Liver (tissue), 9 donors: Measurements from ENCODE around the gene OBP2B. TPM values are rescaled to one million over a fixed set of nuclear protein-coding genes. Genes with fewer than 3 reads are reported as not detected.

Experiments
- DNase-seq: peaks from one replicate; pipeline ENCODE4 v3.0.0-alpha.2; 2017; ENCODE audit warnings: low spot score
- H3K27ac ChIP-seq, 2 donors: one replicate each; pipeline ENCODE4 v1.7.0; 2013; ENCODE audit warnings: inconsistent platforms in 2 of 2, low read length in 2 of 2, control low read depth in 1 of 2, low read depth in 1 of 2, mild to moderate bottlenecking in 1 of 2
- H3K27me3 ChIP-seq, 4 donors: one replicate each; pipeline versions ENCODE4 v1.6.1 to v1.7.0; 2013; ENCODE audit warnings: low read length in 3 of 4, inconsistent platforms in 1 of 4, mild to moderate bottlenecking in 1 of 4, moderate library complexity in 1 of 4; ENCODE audit not compliant: control insufficient read depth in 4 of 4, insufficient read depth in 4 of 4
- H3K36me3 ChIP-seq, 4 donors: one replicate each; pipeline versions ENCODE4 v1.6.1 to v1.7.0; 2013; ENCODE audit warnings: low read length in 3 of 4, mild to moderate bottlenecking in 3 of 4, low read depth in 1 of 4, moderate library complexity in 1 of 4; ENCODE audit not compliant: control insufficient read depth in 4 of 4, insufficient read depth in 3 of 4
- H3K4me1 ChIP-seq, 4 donors: one replicate each; pipeline versions ENCODE4 v1.6.1 to v1.7.0; 2013; ENCODE audit warnings: low read length in 3 of 4, mild to moderate bottlenecking in 3 of 4, moderate library complexity in 1 of 4; ENCODE audit not compliant: control insufficient read depth in 4 of 4, insufficient read depth in 4 of 4
- H3K4me3 ChIP-seq, 3 donors: one replicate each; pipeline versions ENCODE4 v1.6.1 to v1.7.0; 2013; ENCODE audit warnings: low read length in 3 of 3, control low read depth in 1 of 3, low read depth in 1 of 3, mild to moderate bottlenecking in 1 of 3
- H3K9ac ChIP-seq, 2 donors: one replicate each; pipeline ENCODE4 v1.7.0; 2013; ENCODE audit warnings: low read length in 2 of 2, mild to moderate bottlenecking in 2 of 2, moderate library complexity in 2 of 2, control low read depth in 1 of 2, low read depth in 1 of 2
- H3K9me3 ChIP-seq, 4 donors: one replicate each; pipeline versions ENCODE4 v1.6.1 to v1.7.0; 2013; ENCODE audit warnings: low read length in 3 of 4; ENCODE audit not compliant: control insufficient read depth in 4 of 4
- EGR1 ChIP-seq, 2 donors: IDR thresholded peaks; 2 replicates each; pipeline ENCODE4 v1.6.1; 2016 to 2018; ENCODE audit warnings: antibody characterized with exemption in 2 of 2, low read depth in 2 of 2
- FOXA1 ChIP-seq: IDR thresholded peaks from 2 replicates; pipeline ENCODE4 v1.6.1; 2016; ENCODE audit warnings: antibody characterized with exemption
- FOXA2 ChIP-seq: IDR thresholded peaks from 2 replicates; pipeline ENCODE4 v1.6.1; 2016; ENCODE audit warnings: antibody characterized with exemption
- GABPA ChIP-seq, 2 donors: IDR thresholded peaks in 1 of 2; conservative IDR thresholded peaks in 1 of 2; 2 replicates each; pipeline ENCODE4 v1.6.1; 2016; ENCODE audit warnings: antibody characterized with exemption in 2 of 2, mild to moderate bottlenecking in 1 of 2, moderate library complexity in 1 of 2
- HNF4A ChIP-seq, 2 donors: conservative IDR thresholded peaks; 2 replicates each; pipeline ENCODE4 v1.6.1; 2016; ENCODE audit warnings: antibody characterized with exemption in 2 of 2, mild to moderate bottlenecking in 2 of 2
- JUND ChIP-seq, 2 donors: IDR thresholded peaks; 2 replicates each; pipeline ENCODE4 v1.6.1; 2016; ENCODE audit warnings: antibody characterized with exemption in 2 of 2
- NR2F2 ChIP-seq: IDR thresholded peaks from 2 replicates; pipeline ENCODE4 v1.6.1; 2016; ENCODE audit warnings: antibody characterized with exemption
- RAD21 ChIP-seq, 2 donors: IDR thresholded peaks; 2 replicates each; pipeline ENCODE4 v1.6.1; 2016; ENCODE audit warnings: antibody characterized with exemption in 2 of 2, mild to moderate bottlenecking in 2 of 2
- RXRA ChIP-seq, 2 donors: IDR thresholded peaks; 2 replicates each; pipeline ENCODE4 v1.6.1; 2017 to 2018; ENCODE audit warnings: antibody characterized with exemption in 2 of 2, mild to moderate bottlenecking in 1 of 2
- SP1 ChIP-seq: IDR thresholded peaks from 2 replicates; pipeline ENCODE4 v1.6.1; 2018; ENCODE audit warnings: antibody characterized with exemption, mild to moderate bottlenecking
- TAF1 ChIP-seq: conservative IDR thresholded peaks from 2 replicates; pipeline ENCODE4 v1.6.1; 2016; ENCODE audit warnings: antibody characterized with exemption, mild to moderate bottlenecking
- YY1 ChIP-seq: IDR thresholded peaks from 2 replicates; pipeline ENCODE4 v1.6.1; 2016; ENCODE audit warnings: antibody characterized with exemption, mild to moderate bottlenecking
- WGBS: extraction: QIAGEN DNeasy Blood & Tissue Kit; methylation state at CpG from one replicate; pipeline ENCODE4 v1.1.7; 2013; 5-methylcytosine and 5-hydroxymethylcytosine counted together
- polyA plus RNA-seq, 2 donors: library from polyadenylated mRNA; stranded (reverse) in 1 of 2; unstranded in 1 of 2; fragments of 200-250 nt in 1 of 2; fragments of >200 nt in 1 of 2; fragmentation: Nextera tagmentation in 1 of 2; extraction: Ambion mirVana in 1 of 2; gene quantifications; one replicate each; pipeline versions ENCODE4 v1.2.1 to v1.2.3, GENCODE V29; 2013 to 2015
- total RNA-seq, 2 donors: library from RNA; depleted of rRNA; stranded (reverse); fragments of >200 nt; gene quantifications; one replicate each; pipeline ENCODE4 v1.2.3, GENCODE V29; 2014
- TF ChIP-seq, protein P1 (sequence below): IDR thresholded peaks from 2 replicates; pipeline ENCODE4 v1.6.1; 2016; ENCODE audit warnings: antibody characterized with exemption, mild to moderate bottlenecking
- TF ChIP-seq, protein P2 (sequence below): fragments of 150-350 bp; IDR thresholded peaks from 2 replicates; pipeline ENCODE4 v1.5.1; 2017; ENCODE audit warnings: improper control_type of control experiment, low read depth, low read length; ENCODE audit not compliant: missing input control
- TF ChIP-seq, protein P3 (sequence below): IDR thresholded peaks from 2 replicates; pipeline ENCODE4 v1.6.1; 2016; ENCODE audit warnings: antibody characterized with exemption
- TF ChIP-seq, protein P4 (sequence below): IDR thresholded peaks from 2 replicates; pipeline ENCODE4 v1.6.1; 2016; ENCODE audit warnings: antibody characterized with exemption
- donor health status: healthy.
- donor health status: healthy.
- donor health status: healthy.
- donor health status: healthy.
- donor health status: healthy.

Gene OBP2B
- total and polyA plus RNA-seq, 4 donors, result not detected

DNA sequence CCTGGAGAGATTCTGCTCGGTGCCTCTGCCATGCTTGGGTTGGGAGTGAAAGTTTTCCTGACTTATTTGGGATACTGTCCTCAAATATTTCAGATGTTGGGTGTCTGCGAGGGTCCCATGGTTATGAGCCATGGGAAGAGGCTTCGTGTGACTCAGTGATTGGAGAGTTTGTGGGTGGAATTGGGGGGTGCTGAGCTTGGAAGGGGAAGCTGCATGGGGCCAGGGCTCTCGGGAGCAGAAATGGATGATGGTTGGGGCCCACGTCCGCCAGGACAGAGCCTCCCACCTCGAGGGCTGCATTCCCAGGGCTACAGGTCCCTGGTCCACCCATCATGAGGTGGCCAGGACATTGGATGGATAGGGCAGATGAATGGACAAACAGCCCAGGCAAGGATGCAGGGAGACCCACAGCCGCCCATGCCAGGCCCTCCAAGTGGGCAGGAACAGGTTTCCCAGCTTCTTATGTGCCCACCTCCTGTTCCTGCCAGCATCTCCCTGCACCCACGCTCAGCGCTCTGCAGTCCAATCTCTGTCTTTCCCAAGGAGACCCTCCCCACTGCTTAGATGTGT, 5.5 kb downstream of the OBP2B start:
- no peaks in the 10 kb centered on the region for H3K4me1 ChIP-seq
- H3K9me3 ChIP-seq, result no peaks in the 10 kb centered on the region
- no peak overlapping the region for H3K4me3 ChIP-seq
- WGBS, result 76% methylated on average over 10 of the region's 10 CpGs
- DNase-seq, result no peak
- no peaks in the 10 kb centered on the region for H3K36me3 ChIP-seq
- no peak overlapping the region for H3K9ac ChIP-seq
- no peaks in the 10 kb centered on the region for H3K27me3 ChIP-seq
- TF ChIP-seq HNF4A (conservative IDR thresholded peaks at IDR 0.05) (no peak), NR2F2 (no peak), FOXA1 (no peak), FOXA2 (no peak)
- TF ChIP-seq, protein P1, sequence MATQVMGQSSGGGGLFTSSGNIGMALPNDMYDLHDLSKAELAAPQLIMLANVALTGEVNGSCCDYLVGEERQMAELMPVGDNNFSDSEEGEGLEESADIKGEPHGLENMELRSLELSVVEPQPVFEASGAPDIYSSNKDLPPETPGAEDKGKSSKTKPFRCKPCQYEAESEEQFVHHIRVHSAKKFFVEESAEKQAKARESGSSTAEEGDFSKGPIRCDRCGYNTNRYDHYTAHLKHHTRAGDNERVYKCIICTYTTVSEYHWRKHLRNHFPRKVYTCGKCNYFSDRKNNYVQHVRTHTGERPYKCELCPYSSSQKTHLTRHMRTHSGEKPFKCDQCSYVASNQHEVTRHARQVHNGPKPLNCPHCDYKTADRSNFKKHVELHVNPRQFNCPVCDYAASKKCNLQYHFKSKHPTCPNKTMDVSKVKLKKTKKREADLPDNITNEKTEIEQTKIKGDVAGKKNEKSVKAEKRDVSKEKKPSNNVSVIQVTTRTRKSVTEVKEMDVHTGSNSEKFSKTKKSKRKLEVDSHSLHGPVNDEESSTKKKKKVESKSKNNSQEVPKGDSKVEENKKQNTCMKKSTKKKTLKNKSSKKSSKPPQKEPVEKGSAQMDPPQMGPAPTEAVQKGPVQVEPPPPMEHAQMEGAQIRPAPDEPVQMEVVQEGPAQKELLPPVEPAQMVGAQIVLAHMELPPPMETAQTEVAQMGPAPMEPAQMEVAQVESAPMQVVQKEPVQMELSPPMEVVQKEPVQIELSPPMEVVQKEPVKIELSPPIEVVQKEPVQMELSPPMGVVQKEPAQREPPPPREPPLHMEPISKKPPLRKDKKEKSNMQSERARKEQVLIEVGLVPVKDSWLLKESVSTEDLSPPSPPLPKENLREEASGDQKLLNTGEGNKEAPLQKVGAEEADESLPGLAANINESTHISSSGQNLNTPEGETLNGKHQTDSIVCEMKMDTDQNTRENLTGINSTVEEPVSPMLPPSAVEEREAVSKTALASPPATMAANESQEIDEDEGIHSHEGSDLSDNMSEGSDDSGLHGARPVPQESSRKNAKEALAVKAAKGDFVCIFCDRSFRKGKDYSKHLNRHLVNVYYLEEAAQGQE, result no peak
- H3K27ac ChIP-seq, result no peak overlapping the region

DNA sequence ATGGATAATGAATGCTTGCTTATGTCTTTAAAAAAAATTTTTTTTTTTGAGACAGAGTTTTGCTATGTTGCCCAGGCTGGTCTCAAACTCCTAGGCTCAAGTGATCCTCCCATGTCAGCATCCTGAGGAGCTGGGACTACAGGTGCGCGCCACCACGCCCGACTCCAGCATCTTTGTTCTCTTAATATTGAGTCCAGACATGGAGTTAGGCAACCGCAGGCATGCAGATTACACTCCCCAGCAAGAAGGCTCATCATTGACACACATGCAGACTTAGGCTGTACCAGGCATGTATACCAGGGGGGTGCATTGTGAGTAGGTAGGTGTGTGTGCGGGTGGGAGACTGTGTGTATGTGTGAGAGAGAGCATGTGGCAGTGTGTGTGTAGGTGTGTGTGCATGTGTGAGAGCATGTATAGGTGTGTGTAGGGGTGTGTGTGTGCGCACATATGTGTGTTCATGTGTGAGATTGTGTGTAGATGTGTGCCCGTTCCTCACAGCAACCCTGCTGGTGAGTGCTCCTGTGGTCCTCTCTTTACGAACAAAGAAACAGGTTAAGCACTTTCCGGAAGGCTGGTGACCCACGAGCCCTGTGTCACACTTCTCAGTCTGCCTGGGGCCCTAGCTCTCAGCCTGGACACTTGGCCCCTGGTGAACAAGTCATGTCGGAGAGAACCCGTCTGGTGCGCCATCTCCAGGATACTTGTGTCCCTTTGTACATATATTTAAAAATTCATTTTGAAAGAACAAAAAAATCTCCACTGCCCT, 6.2 kb downstream of the OBP2B start:
- Histone ChIP-seq H3K27ac (no peak overlapping the region), H3K4me3 (no peak overlapping the region), H3K9me3 (no peaks in the 10 kb centered on the region), H3K4me1 (no peaks in the 10 kb centered on the region), H3K9ac (no peak overlapping the region), H3K36me3 (no peaks in the 10 kb centered on the region), H3K27me3 (no peaks in the 10 kb centered on the region)
- no peak for DNase-seq
- TF ChIP-seq YY1 (no peak), RAD21 (IDR thresholded peaks at IDR 0.05) (no peak), JUND (IDR thresholded peaks at IDR 0.05) (no peak), TAF1 (no peak), EGR1 (IDR thresholded peaks at IDR 0.05; ENCODE audit: low read depth in 2 of 2) (no peak), GABPA (IDR thresholded peaks at IDR 0.05 in 1 of 2, conservative IDR thresholded peaks at IDR 0.05 in 1 of 2) (no peak), RXRA (IDR thresholded peaks at IDR 0.05) (no peak), NR2F2 (no peak), SP1 (no peak), FOXA1 (no peak)
- TF ChIP-seq, protein P2, sequence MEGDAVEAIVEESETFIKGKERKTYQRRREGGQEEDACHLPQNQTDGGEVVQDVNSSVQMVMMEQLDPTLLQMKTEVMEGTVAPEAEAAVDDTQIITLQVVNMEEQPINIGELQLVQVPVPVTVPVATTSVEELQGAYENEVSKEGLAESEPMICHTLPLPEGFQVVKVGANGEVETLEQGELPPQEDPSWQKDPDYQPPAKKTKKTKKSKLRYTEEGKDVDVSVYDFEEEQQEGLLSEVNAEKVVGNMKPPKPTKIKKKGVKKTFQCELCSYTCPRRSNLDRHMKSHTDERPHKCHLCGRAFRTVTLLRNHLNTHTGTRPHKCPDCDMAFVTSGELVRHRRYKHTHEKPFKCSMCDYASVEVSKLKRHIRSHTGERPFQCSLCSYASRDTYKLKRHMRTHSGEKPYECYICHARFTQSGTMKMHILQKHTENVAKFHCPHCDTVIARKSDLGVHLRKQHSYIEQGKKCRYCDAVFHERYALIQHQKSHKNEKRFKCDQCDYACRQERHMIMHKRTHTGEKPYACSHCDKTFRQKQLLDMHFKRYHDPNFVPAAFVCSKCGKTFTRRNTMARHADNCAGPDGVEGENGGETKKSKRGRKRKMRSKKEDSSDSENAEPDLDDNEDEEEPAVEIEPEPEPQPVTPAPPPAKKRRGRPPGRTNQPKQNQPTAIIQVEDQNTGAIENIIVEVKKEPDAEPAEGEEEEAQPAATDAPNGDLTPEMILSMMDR, result no peak
- TF ChIP-seq, protein P3, sequence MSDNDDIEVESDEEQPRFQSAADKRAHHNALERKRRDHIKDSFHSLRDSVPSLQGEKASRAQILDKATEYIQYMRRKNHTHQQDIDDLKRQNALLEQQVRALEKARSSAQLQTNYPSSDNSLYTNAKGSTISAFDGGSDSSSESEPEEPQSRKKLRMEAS, result no peak
- TF ChIP-seq, protein P4, sequence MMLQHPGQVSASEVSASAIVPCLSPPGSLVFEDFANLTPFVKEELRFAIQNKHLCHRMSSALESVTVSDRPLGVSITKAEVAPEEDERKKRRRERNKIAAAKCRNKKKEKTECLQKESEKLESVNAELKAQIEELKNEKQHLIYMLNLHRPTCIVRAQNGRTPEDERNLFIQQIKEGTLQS, result no peak
- TF ChIP-seq, protein P1, result no peak
- 85% methylated on average over 14 of the region's 14 CpGs for WGBS
